ENCODE results near the gene GSTP1. TPM values are rescaled to one million over a fixed set of nuclear protein-coding genes. Genes with fewer than 3 reads are reported as not detected.

The GSTP1 gene
- total RNA-seq, 1 experiment from 2014 or later: 743 TPM

DNA sequence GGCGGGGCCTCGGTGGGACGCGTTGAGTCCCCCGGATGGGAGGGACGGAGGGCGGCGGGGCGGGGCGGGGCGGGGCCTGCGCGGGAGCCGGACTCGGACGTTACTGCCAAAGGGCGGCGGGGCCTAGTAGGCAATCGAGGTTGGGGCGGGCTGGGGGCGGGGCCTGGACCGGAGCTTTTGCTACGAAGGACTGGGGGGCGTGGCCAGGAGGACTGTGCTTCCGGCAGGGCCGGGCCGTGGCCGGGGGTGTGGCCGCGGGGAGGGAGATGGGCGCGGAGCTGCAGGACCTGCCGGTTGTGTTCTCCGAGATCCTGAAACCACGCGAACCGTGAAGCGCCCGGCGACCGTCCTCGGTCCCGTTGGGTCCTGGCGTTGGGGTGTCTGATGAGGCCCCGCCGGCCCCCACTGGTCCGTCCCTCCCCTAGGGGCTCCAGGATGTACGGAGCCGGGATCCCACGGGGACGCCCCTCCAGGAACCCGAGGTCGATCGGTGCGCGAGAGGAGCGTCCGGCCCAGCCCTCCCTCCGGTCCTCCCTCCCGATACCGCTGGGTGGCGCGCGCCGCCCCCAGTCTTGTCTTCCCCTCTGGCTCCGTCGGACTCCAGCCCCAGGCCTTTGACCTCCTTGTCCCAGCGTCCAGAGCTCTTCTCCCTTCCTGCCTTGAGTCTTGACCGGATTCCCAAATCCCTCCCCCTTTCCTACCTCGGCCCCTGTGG lies 46.8 kb downstream of the GSTP1 start:
- peak overlapping the region; percentile 79 for H3K4me3 ChIP-seq
- peak; percentile 97 for DNase-seq
- no peaks in the 10 kb centered on the region for H3K27me3 ChIP-seq

DNA sequence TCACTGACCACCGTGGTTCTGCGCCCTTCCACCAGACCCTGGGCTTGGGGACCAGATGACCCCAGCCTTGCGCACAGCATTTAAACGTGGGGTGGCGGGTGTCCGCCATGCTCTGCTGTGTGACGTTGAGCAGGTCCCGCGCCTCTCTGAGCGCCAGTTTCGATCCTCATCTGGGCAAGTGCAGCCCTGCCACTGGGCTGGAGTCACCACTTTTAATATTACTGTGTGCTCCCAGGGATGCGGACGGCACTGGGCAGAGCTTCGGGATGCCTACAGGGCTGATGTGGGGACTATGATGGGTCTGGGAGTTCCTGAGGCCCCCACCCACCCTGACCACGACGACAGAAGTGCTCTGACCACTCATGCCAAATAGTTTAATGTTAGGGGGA lies 47.3 kb downstream of the GSTP1 start:
- H3K4me3 ChIP-seq: peak overlapping the region; percentile 79

More for the DNA sequence above, 46.8 kb downstream of the GSTP1 start:
- H3K9me3 ChIP-seq: no peaks in the 10 kb centered on the region
- no peaks in the 10 kb centered on the region for H3K36me3 ChIP-seq

DNA sequence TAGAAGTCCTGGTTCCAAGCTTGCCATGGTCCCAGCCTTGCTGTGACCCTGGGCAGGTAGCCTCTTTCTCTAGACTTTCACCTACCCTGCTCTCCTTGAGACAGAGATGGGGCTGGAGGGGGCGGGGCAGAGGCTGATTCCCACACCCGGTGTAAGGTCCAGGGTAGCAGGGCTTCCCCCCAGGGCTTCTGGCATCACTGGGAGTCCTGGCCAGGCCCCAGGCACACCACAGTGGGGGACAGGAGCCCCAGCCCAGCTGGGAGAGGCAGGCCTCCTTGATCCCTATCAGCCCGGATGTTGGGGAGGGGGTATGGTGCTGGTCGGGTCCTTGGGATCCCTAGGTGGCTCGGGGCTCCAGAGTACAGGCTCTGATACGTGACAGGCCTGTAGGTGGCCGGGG lies 47.8 kb downstream of the GSTP1 start:
- Histone ChIP-seq H3K27me3 (no peaks in the 10 kb centered on the region), H3K9me3 (no peaks in the 10 kb centered on the region), H3K36me3 (no peaks in the 10 kb centered on the region), H3K4me3 (no peak overlapping the region)
- DNase-seq: no peak

More for the DNA sequence above, 47.3 kb downstream of the GSTP1 start:
- no peak for DNase-seq
- Histone ChIP-seq H3K27me3 (no peaks in the 10 kb centered on the region), H3K9me3 (no peaks in the 10 kb centered on the region), H3K36me3 (no peaks in the 10 kb centered on the region)

DNA sequence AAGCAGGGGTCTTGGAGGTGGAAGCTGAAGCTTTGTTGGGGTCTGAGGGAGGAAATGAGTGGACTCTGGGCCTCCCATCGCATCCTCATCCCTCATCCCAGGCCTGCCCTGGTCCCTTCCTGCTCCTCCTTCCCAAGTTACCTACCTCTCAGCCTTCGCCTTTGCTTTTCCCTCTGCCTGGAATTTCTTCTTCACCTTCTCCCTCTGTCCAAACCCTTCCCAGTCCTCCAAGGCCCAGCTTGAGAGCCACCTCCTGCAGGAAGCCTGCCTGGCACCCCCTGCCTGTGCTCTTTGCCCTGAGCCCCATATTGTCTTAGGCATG lies 48.2 kb downstream of the GSTP1 start:
- Histone ChIP-seq H3K4me3 (no peak overlapping the region), H3K36me3 (no peaks in the 10 kb centered on the region), H3K9me3 (no peaks in the 10 kb centered on the region), H3K27me3 (no peaks in the 10 kb centered on the region)
- no peak for DNase-seq

DNA sequence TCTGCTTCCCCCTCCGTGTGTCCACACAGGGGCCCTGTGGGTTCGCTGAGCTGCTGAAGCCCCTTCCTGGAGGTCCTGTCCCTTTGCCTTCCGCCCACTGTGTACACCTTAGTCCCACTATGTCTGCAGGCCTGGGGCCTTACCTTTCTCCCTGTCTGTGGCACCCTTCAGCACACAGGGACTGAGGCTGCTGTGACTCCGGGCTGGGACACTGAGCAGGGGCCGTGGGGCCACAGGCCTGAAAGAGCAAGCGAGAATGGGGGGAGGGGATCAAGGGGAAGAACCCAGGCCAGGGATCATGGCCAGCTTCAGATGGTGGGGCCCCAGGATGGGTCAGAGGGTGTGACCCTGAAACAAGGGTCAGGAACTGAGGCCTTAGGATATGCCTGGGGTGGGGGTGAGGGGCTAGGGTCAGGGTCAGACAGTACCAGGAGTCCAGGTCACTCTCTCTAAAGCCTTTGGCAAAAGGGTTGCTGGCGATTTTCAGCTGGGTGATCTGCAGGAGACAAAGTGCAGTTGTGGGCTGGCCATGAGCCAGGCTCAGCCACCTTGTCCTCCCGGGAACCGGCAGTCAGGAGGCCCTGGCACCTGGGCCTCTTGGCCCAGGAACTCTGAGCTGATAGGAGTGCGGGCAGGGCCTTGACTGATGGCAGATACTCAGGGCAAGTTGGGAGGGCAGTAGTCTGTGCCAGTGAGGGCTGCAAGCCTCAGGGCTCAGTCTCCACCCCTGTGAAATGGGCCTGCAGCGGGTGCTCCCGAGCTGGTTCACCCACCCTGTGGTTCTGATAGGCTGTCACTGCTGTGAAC lies 48.8 kb downstream of the GSTP1 start:
- no peak overlapping the region for H3K4me3 ChIP-seq
- H3K36me3 ChIP-seq: no peaks in the 10 kb centered on the region
- DNase-seq: no peak
- no peaks in the 10 kb centered on the region for H3K9me3 ChIP-seq
- no peaks in the 10 kb centered on the region for H3K27me3 ChIP-seq

DNA sequence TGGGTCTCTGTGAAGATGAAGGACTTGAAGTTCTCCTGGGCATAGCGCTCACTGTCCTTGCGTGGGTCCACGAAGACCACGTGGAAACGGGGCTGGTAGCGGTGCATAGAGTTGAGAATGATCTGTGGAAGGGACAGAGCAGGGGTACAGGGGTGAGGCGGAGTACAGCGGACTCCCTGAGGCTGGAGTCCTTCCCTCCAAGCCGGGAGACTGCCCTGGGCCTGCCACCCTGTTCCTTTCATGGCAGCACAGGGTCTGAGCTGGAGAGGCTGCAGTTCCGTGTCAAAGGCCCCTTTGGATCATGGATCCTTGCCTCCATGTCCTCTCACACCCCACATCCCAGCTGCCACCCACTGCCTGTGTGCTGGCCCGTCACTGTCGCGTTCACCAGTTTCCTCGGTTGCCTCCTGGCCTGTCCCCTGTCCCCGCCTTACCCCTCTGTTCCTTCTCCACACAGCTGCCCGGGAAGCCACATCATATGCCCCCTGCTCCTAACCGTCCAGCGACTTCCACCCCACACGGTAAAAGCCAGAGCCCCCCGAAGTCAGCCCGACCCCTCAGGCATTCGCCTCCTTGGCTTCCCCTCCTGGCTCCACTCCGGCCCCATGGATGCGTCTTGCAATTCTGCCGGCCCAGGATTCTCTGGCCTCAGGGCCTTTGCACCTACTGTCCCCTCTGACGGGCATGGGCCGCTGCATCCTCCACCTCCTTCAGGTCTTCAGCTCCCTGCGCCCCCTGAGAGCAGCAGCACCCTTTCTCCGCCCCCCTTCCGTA lies 49.6 kb downstream of the GSTP1 start:
- no peak overlapping the region for H3K4me3 ChIP-seq
- no peaks in the 10 kb centered on the region for H3K27me3 ChIP-seq
- no peak for DNase-seq
- H3K36me3 ChIP-seq: no peaks in the 10 kb centered on the region
- no peaks in the 10 kb centered on the region for H3K9me3 ChIP-seq

DNA sequence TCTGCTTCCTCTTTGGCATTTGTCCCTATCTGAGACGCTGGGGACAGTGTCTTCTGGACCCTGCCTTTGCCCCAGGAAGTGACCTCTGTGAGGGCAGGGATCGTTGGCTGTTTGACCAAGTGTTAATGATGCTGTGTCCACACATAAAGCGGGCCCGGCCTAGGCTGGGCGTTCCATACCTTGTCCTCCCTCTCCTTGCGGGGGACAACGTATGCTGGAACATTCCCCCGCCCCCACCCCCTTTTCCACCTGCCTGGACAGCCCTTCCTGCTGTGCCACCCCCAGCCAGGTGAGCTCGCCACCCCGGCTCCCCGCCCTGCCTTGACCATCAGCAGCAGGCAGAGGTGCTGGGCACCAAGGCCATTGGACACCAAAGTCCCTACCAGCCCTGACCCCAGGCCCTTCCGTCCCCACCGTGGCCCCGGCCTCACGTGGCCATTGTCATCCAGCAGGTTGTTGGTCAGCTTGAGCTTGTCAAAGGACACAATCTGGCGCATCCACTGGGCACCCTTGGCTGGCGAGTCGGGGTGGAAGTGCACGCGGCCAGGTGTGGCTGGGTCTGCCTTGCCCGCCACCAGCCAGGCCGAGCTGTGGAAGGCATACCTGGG lies 50.2 kb downstream of the GSTP1 start:
- Histone ChIP-seq H3K27me3 (no peaks in the 10 kb centered on the region), H3K36me3 (no peaks in the 10 kb centered on the region), H3K9me3 (no peaks in the 10 kb centered on the region), H3K4me3 (no peak overlapping the region)
- DNase-seq: no peak

DNA sequence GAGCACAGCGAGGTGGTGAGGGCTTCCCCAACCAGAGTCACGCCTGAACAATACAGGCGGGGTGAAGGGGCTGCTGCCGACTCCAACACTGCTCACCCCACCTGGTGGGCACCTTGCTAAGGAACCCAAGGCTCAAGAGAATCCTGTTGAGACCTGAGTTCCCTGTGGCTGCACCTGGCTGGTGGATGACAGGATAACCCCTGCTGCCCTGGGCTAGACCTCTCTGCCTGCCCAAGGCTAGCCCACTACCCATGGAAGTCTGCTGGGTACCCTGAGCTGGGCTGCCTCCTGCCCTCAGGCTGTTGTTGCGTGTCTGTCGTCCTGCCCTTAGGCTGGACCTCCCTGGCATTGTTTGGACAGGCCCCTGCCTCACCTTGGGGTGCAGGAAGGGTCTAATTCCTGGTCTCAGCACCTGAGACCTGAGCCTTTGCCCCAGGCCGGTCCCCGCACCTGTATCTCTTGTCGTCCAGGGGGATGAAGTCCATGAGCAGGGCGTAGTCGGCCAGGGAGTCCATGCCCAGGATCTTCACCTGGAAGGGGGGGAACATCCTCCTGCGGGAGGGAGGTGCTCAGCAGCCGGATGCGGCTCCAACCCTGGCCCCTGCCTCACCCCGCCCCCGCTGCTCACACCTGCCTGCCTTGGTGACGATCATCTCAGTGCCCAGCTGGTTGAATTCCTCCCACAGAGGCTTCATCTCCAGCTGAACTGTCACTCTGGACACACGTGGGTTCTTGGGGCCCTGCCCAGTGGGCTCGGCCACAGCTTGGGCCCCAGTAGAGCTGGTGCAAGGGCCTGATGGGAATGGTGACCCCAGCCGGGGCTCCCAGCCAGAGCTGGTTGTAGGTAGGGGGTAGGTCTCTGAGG lies 51.0 kb downstream of the GSTP1 start:
- 0 out of 2 replicates have a peak, but pooled peaks cover 1% of the 10 kb centered on the region for H3K27me3 ChIP-seq
- H3K36me3 ChIP-seq: no peaks in the 10 kb centered on the region
- no peaks in the 10 kb centered on the region for H3K9me3 ChIP-seq
- H3K4me3 ChIP-seq: no peak overlapping the region
- DNase-seq: no peak

DNA sequence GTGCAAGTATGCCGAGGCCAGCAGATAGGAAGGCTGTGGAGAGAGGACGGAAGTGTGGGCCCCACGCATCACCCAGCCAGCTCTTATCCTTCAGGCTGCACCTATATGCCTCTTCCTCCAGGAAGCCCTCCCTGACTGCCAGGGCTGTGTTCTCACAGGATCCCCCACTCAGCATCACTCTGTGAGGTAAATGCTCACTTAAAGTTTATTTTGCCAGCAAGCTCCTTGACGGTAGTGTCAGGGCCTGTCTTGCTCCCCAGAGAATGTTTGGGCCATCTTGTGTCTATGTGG lies 51.6 kb downstream of the GSTP1 start:
- H3K9me3 ChIP-seq: no peaks in the 10 kb centered on the region
- H3K4me3 ChIP-seq: no peak overlapping the region
- no peak for DNase-seq
- H3K36me3 ChIP-seq: no peaks in the 10 kb centered on the region
- 0 out of 2 replicates have a peak, but pooled peaks cover 3% of the 10 kb centered on the region for H3K27me3 ChIP-seq

Other genes with a start within 250 kb of the GSTP1 start
- 17.3 and 40.1 TPM in 2 replicates for gene POLD4, start 230.3 kb upstream of the GSTP1 start, total RNA-seq (2014; rRNA removed; shearing (Covaris generic); ENCODE audit: low replicate concordance)
- gene CLCF1, start 210.2 kb upstream of the GSTP1 start, total RNA-seq (2014; rRNA removed; shearing (Covaris generic); ENCODE audit: low replicate concordance): 6.4 and 7.7 TPM in 2 replicates
- gene RAD9A, start 191.8 kb upstream of the GSTP1 start, total RNA-seq (2014; rRNA removed; shearing (Covaris generic); ENCODE audit: low replicate concordance): 1.7 and 17.6 TPM in 2 replicates
- 244 and 262 TPM in 2 replicates for gene PPP1CA, start 182.0 kb upstream of the GSTP1 start, total RNA-seq (2014; rRNA removed; shearing (Covaris generic); ENCODE audit: low replicate concordance)
- not detected in 2 replicates for gene TBC1D10C, start 179.7 kb upstream of the GSTP1 start, total RNA-seq (2014; rRNA removed; shearing (Covaris generic); ENCODE audit: low replicate concordance)
- not detected in 2 replicates for gene CARNS1, start 168.1 kb upstream of the GSTP1 start, total RNA-seq (2014; rRNA removed; shearing (Covaris generic); ENCODE audit: low replicate concordance)
- gene RPS6KB2, start 155.3 kb upstream of the GSTP1 start, total RNA-seq (2014; rRNA removed; shearing (Covaris generic); ENCODE audit: low replicate concordance): 77.9 and 121 TPM in 2 replicates
- not detected in 2 replicates for gene PTPRCAP, start 146.1 kb upstream of the GSTP1 start, total RNA-seq (2014; rRNA removed; shearing (Covaris generic); ENCODE audit: low replicate concordance)
- gene CORO1B, start 140.3 kb upstream of the GSTP1 start, total RNA-seq (2014; rRNA removed; shearing (Covaris generic); ENCODE audit: low replicate concordance): 58.3 and 96.9 TPM in 2 replicates
- gene GPR152, start 131.1 kb upstream of the GSTP1 start, total RNA-seq (2014; rRNA removed; shearing (Covaris generic); ENCODE audit: low replicate concordance): not detected in 2 replicates
- 0.26 and 3.0 TPM in 2 replicates for gene CABP4, start 128.5 kb upstream of the GSTP1 start, total RNA-seq (2014; rRNA removed; shearing (Covaris generic); ENCODE audit: low replicate concordance)
- 39.4 and 44.2 TPM in 2 replicates for gene TMEM134, start 114.6 kb upstream of the GSTP1 start, total RNA-seq (2014; rRNA removed; shearing (Covaris generic); ENCODE audit: low replicate concordance)
- 85.1 and 122 TPM in 2 replicates for gene AIP, start 100.8 kb upstream of the GSTP1 start, total RNA-seq (2014; rRNA removed; shearing (Covaris generic); ENCODE audit: low replicate concordance)
- gene PITPNM1, start 78.4 kb upstream of the GSTP1 start, total RNA-seq (2014; rRNA removed; shearing (Covaris generic); ENCODE audit: low replicate concordance): 5.5 and 18.9 TPM in 2 replicates
- 14.1 and 14.8 TPM in 2 replicates for gene CDK2AP2, start 75.7 kb upstream of the GSTP1 start, total RNA-seq (2014; rRNA removed; shearing (Covaris generic); ENCODE audit: low replicate concordance)
- gene CABP2, start 60.4 kb upstream of the GSTP1 start, total RNA-seq (2014; rRNA removed; shearing (Covaris generic); ENCODE audit: low replicate concordance): not detected in 2 replicates
- gene NDUFV1, start 23.1 kb downstream of the GSTP1 start, total RNA-seq (2014; rRNA removed; shearing (Covaris generic); ENCODE audit: low replicate concordance): 274 and 469 TPM in 2 replicates
- 15.0 TPM in 1 of 2 replicates, not detected in the other for gene NUDT8, start 46.1 kb downstream of the GSTP1 start, total RNA-seq (2014; rRNA removed; shearing (Covaris generic); ENCODE audit: low replicate concordance)
- not detected in 2 replicates for gene TBX10, start 56.0 kb downstream of the GSTP1 start, total RNA-seq (2014; rRNA removed; shearing (Covaris generic); ENCODE audit: low replicate concordance)
- not detected in 2 replicates for gene ACY3, start 66.9 kb downstream of the GSTP1 start, total RNA-seq (2014; rRNA removed; shearing (Covaris generic); ENCODE audit: low replicate concordance)
- not detected in 2 replicates for gene ALDH3B2, start 90.8 kb downstream of the GSTP1 start, total RNA-seq (2014; rRNA removed; shearing (Covaris generic); ENCODE audit: low replicate concordance)

Measured in MG63 (cell line).